AG20443 (cell line): ENCODE results near the gene FAM3A.

Source experiments
- DNase-seq: peaks from one replicate; pipeline ENCODE4 v3.0.0; 2012; ENCODE audit warnings: low spot score, mixed read lengths

Gene FAM3A

GRCh38 chrX:154458954-154459778 lies 56.9 kb downstream of the FAM3A start:
- DNase-seq, result peak; percentile 25

GRCh38 chrX:154458116-154458953 lies 57.7 kb downstream of the FAM3A start, which contains the start of gene PLXNA3:
Gene PLXNA3, plus strand, starts transcription at chrX:154458281. Its CDS starts 1,903 bp downstream, at chrX:154460184.
- peak; percentile 77 for DNase-seq

GRCh38 chrX:154457491-154458115 lies 58.4 kb downstream of the FAM3A start:
- peak; percentile 79 for DNase-seq
